ENCODE results near the gene MYH14.

GRCh38 chr19:50358483-50359327, 155.3 kb downstream of the MYH14 start:
- TF ChIP-seq CTCF (conservative IDR thresholded peaks at IDR 0.05; ENCODE audit: low read depth, low read length) = no peak
- TF ChIP-seq MXI1 (IDR thresholded peaks at IDR 0.05; ENCODE audit: borderline replicate concordance, low read depth, low read length) = no peak
- no peak for TF ChIP-seq POLR2A (IDR thresholded peaks at IDR 0.05; ENCODE audit: low read depth, low read length)
- TF ChIP-seq RAD21 (IDR thresholded peaks at IDR 0.05; ENCODE audit: low read length) = no peak
- TF ChIP-seq CHD1 (IDR thresholded peaks at IDR 0.05; ENCODE audit: low read depth, low read length) = no peak
- TF ChIP-seq, protein P1, sequence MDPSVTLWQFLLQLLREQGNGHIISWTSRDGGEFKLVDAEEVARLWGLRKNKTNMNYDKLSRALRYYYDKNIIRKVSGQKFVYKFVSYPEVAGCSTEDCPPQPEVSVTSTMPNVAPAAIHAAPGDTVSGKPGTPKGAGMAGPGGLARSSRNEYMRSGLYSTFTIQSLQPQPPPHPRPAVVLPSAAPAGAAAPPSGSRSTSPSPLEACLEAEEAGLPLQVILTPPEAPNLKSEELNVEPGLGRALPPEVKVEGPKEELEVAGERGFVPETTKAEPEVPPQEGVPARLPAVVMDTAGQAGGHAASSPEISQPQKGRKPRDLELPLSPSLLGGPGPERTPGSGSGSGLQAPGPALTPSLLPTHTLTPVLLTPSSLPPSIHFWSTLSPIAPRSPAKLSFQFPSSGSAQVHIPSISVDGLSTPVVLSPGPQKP (IDR thresholded peaks at IDR 0.05; ENCODE audit: borderline replicate concordance, low read depth, low read length) = no peak
- TF ChIP-seq NFE2L2 (IDR thresholded peaks at IDR 0.05; ENCODE audit: low read depth, low read length) = no peak
- TF ChIP-seq BHLHE40 (IDR thresholded peaks at IDR 0.05; ENCODE audit: low read depth, low read length) = no peak
- TF ChIP-seq MAZ (IDR thresholded peaks at IDR 0.05; ENCODE audit: borderline replicate concordance, low read depth, low read length) = no peak
- no peak for TF ChIP-seq SMC3 (IDR thresholded peaks at IDR 0.05; ENCODE audit: low read depth, low read length)

Data from IMR-90 (cell line).